GM21360 (cell line): ENCODE data around the gene BZW2.
A peak's percentile ranks its signal among the peaks of the same experiment; 100 is the strongest.
"Not testable (repeated sequence)": the region's sequence is repeated elsewhere in the genome, so short reads cannot be mapped to it uniquely, and the experiment has no call there.

Experiments
- ATAC-seq: cut with Tn5 transposase; IDR thresholded peaks from one replicate; pipeline ENCODE4 v1.9.1; 2021; ENCODE audit warnings: mild to moderate bottlenecking, moderate library complexity; ENCODE audit not compliant: unreplicated experiment

The BZW2 gene

DNA sequence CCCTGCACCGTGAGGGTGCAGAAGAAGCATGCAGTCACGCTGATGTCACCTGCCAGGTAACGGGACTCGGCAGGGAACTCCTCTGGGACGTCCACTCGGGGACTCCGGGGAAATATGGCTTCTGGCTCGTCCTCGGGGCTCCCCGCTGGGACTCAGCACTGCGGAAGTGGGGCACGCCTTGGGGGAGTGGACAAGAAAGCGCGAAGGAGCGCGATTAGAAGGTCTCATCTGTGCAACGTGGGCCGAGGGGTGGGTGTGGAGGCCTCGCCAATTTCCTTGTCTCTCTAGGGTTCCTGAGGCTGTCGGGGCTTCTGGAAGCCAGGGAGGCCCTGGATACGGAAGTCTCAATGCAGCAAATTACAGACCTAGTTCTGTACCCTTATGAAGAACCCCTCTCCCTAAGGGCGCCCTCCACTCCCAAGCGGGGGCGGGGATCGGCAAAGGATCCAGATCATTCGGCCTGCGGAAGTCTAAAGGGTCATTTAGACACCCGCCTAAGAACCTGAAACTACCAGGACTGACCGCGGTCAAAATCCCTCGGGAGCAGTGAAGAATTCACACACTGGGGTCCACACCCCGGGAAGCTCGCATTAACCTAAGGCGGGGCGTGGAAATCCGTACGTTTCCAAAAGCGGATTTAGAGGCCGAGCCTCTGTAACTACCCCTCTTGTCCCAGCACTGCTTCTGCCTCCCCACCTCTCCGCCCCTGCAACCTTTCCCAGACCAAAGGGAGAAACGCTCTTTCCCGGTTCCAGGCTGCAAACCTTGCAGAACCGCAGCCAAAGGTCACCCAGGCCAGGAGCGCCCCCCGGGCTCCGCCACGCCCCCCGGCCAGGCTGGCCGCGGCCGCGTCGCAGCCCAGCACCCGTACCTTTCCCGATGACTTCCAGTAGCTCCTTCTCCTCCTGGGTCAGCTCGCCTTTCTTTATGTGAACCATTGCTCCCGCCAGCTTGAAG is 1.1 kb upstream of the BZW2 start:
- ATAC-seq = peak; percentile 12

DNA sequence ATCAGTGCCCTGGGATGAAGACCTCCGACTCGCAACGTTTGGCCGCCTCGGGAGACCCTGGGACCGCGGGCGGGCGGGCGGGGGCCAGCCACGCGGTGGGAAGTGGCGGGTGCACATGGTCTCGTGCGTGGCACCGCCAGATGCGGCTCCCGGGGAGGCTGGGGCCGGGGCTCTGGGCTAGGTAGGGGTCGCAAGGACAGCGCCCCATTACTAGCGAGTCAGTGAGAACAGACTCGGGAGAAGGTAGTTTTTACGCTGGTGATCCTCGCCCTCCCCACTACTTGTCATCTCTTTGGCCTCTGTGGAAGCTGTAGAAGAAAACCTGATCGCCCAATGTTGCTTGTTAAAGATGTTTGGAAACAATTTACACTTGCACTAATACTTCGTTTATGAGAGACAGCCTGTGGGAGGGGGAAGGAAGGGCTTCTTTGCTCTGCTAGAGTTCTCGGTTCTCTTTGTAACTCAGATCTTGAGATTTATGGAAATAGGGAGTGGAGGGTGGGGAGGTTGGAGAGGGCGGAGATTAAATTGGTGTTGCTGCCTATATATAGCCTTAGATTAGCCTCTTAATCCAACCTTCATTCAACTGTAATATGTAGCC is 591 bp downstream of the BZW2 start:
- ATAC-seq = peak; percentile 7

DNA sequence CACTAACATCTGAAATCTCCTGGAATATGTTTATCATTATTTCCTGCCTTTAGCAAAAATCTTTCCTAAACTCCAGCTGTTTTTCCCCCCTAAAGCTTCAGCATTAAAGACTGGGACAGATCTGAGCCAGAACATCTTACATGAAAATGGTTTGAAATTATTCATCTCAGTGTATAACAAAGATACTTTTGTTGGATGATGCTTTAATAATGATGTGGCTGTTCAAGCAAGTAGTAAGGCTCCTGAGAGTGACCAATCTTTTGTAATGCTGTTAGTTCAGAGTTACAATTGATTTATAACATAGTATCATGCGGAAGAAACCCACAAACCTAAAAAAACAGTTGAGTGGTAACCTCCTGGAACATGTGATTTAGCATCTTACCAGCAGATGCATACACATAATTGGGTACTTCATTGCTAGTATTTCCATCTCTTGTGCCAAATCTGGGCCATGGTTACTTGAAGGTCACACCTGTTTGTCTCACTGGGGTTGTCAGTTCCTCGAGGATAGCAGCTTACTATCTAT is 1.5 kb downstream of the BZW2 start:
- no peak for ATAC-seq

DNA sequence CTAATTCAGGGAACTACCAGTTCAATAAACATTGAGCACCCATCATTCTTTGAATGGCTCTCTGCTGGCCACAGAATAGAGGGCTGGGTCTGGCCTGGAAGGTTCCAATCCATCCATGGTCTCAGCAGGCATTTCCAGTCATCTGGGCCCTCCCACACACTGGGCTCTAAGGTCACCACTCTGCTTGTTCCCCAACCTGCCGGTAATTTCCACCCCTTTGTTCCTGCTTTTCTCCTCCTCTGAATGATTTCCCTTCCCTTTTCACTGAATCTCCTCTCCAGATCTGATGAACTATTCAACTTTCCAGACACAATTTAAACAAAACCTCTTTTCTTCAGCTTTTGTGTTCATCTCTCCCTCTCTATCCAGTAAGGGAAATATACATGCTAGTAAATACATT is 2.6 kb downstream of the BZW2 start:
- ATAC-seq = no peak

DNA sequence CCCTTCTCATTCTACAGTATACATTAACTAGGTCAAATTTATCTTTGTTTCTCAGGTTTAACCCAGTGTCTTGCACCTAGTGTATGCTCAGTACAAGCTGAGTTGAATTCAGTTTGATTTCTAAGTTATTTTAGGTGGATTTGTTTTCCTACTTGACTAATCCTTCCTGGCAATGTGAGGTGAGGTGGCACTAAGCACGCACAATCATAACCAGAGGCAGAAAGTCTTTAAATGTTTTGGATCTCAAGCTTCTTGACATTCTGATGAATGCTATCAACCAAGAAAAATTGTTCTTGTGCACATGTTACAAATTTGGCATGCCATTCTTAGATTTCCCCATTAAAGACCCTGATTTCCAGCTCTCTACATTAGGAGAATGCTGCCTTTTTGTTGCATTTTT is 3.2 kb downstream of the BZW2 start:
- no peak for ATAC-seq

DNA sequence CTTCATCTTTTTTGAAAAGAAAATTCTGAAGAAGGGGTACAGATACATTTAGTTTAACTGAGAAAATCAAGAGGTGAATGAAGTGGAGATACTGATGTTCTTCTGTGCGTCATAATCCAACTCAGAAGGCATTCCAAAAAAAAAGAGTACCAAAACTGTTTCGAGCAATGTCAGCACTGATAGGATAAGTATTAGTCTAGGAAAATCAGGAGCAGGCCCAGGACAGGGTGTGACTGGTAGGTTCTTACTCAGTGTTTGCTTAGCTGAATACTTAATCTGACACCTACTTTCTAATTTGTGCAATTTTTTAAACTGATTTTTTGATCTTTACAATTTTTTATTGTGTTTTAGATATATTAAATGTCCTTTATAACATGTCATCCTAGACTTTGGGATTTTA is 4.3 kb downstream of the BZW2 start:
- no peak for ATAC-seq

DNA sequence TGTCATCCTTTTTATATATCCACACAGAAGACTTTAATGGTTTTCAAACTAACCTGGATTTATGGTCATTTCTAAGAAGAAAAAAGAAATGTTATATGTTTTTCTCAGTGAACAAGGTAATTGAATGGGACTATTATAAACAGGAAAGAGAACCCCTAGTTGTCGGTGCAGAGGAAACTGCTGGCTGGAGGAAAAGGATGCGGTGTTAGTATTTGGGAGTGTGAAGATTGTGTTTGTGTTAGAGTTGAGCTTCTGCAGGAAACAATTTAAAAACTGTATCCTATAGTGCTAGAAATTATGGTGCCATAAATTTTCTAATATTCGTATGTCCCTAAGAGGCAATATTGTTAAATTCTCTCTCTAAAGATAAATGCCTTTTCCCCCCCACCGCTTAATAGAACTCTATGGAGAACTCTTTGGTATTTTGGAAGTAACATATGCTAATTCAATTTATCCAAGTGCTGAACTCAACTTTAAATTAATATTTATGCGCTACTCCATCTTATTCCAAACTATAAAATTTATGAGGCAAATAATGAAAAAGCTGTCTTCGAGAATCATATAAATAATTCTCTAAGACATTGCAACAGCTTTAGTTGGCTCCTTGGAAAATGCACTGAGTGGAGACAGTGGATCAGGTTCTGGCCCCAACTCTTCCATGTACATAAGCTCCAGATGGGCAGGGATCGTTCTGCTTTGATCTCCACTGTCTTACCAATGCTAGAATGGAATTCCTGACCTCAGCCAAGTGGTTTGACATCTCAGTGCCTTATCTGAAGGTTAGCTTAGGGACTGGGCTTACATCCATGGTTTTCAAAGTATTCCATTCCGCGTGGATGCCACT is 5.6 kb downstream of the BZW2 start:
- no peak for ATAC-seq

DNA sequence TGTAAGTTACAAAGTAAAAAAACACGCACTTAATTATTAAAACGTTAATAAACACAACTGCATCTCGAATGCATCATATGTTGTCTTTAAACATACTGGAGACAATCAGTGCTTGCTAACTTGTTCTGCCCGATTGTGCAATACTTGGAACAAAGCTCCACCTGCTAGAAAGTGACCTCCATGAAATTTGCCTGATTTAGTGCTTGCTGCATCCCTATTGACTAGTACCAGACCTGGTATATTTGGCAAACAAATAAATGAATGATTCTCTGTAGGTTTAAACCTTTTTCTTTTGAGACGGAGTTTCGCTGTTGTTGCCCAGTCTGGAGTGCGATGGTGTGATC is 6.2 kb downstream of the BZW2 start:
- ATAC-seq = no peak

DNA sequence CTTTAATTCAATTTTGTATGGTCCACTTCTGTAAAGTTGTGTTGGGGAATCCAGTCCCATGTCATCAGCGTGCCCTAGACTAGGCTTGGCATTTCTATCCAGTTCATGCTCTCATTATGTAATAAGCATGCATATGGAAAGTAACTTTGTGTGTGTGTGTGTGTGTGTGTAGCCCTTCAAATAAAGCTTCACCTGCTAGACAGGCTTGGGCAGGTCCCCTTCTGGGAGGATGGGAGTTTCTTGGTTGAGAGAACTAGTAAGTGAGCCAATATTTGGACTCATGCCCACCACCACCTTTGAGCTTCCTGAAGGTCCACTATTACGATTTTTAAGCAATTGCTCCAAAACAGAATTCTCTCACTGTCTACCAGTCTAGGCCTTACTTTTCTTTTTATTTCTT is 6.9 kb downstream of the BZW2 start:
- no peak for ATAC-seq

DNA sequence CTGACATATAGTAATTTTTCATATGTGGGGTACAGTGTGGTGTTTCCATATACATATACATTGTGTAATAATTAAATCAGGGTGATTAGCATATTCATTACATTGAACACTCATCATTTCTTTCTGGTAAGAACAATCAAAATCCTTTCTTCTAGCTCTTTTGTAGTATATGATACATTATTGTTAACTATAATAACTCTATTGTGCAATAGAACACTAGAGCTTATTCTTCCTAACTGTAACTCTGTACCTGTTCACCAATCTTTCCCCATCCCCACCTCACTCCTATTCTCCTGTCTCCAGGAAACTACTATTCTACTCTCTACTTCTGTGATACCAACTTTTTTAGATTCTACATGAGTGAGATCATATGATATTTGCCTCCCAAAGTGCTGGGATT is 9.4 kb downstream of the BZW2 start:
- ATAC-seq = no peak

DNA sequence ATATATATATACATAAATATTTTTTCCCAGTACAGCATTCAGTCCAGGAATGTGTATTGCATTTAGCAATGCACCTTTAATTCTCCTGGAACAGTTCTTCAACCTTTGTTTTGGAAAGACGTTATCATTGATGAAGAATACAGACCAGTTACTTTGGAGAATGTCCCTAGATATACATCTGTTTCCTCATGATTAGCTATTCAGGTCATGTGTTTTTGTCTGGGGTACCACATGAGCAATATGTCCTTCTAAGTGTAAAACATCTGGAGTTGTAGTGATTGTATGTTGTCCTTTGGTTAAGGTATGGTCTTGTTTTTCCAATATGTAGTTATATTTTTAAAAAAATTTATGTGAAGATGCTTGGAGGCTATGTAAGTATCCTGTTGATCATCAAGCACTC is 10.2 kb downstream of the BZW2 start:
- no peak for ATAC-seq

DNA sequence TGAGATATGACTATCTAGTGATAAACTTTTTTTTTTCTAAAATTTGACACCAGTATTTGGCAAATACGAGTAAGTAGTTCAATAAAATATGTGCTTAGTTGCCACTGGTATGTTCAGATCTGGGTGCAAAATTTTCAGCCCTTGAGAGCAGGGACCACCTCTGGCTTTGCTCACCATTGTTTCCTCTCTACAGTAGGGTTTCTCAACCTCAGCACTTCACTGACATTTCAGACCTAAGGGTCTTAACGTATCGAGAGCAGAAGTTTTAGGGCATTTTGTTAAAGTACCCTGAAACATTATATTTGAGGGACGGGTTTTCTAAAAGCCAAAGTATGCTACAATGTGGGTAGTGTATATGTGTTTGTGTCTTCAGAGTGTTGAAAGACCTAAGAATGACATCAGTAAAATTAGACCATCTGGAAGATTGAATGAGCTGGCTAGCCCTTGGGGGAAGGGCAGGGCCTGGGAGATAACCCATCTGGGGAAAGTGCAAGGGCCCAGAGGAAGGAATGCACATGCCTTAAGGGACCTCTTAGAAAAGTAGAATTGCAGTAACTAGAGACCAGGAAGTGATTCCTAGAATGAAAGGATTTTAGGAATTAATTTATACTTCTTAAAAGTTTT is 11.8 kb downstream of the BZW2 start:
- no peak for ATAC-seq

DNA sequence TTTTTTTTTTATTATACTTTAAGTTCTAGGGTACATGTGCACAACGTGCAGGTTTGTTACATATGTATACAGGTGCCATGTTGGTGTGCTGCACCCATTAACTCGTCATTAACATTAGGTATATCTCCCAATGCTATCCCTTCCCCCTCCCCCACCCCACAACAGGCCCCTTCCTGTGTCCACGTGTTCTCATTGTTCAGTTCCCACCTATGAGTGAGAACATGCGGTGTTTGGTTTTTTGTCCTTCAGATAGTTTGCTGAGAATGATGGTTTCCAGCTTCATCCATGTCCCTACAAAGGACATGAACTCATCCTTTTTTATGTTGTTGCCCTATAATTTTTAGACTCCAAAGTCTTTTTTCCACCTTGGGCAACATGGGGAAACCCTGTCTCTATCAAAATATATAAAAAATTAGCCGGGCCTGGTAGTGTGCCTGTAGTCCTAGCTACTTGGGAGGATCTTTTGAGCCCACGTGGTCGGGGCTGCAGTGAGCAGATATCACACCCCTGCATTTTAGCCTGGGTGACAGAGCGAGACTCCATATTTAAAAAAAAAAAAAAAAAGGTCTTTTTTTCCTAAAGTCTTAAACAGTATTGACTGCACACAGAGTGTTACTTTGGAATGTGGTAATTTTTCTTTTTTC is 14.0 kb downstream of the BZW2 start:
- not testable (repeated sequence) for ATAC-seq

DNA sequence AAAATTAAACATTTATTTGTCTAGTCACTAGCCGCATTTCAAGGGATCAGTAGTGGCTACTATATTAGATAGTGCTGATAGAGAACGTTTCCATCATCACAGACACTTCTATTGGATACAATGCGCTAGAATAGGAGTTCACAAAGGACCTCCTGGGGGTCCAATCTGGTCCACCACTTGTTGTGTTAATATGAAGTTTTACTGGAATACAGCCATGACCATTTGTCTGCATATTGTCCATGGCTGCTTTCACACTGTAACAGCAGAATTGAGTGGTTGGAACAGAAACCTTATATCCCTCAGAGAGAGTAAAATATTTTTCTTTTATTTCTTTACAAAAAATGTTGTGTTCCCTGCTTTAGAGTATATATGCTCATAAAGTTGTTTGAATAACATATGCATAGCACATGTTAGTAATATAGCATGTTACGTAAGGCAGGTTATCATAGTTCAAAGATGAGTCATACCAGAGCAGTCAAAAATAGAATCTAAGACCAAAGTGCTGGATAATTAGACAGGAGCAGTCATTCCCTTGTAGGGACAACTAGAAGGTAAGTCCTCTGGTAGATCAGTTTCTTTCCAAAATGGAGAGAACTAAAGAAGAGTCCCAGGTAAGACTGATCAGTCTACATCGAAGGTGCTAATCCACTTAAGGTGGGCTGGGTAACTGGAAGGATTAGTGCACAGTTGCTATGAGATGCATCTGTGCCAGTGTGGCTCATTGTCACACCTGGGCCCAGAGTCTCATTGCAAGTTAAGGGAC is 14.9 kb downstream of the BZW2 start:
- no peak for ATAC-seq

DNA sequence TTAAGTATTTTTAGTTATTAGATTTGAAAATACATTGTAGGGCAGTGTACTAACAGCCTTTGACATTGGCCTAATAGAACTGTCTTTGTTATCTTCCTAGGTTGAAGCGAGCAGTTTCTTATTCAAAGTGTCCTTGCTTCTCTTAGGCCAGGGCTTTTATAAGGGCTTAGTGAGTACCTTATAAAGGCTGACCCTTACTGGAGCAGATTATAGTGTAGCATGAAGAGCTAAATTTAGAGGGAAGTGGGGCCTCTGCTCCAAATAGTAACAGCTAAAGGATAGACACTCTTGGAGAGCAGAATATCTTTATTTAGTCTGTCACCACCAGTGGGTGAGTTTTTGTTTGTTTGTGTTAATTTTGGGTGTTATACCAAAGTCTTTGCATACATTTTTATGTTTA is 15.9 kb downstream of the BZW2 start:
- no peak for ATAC-seq

DNA sequence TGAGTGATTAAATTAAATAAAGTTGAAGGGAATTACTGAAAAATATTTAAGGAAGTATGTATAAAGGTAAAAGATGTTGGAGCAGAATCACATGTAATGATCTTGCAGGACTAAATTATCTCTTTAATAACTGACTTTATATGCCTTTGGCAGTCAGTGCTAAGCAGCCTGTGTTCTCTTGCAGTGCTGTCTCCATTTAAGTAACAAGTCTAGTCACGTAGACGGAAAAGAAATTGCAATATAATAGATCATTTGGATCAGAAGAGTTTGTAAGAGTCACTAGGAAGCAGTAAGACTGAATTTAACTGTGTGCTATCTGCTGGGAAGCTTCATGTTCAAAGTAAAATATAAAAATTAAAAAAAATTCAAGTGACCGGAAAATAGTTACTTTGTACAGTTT is 21.4 kb downstream of the BZW2 start:
- ATAC-seq = no peak

DNA sequence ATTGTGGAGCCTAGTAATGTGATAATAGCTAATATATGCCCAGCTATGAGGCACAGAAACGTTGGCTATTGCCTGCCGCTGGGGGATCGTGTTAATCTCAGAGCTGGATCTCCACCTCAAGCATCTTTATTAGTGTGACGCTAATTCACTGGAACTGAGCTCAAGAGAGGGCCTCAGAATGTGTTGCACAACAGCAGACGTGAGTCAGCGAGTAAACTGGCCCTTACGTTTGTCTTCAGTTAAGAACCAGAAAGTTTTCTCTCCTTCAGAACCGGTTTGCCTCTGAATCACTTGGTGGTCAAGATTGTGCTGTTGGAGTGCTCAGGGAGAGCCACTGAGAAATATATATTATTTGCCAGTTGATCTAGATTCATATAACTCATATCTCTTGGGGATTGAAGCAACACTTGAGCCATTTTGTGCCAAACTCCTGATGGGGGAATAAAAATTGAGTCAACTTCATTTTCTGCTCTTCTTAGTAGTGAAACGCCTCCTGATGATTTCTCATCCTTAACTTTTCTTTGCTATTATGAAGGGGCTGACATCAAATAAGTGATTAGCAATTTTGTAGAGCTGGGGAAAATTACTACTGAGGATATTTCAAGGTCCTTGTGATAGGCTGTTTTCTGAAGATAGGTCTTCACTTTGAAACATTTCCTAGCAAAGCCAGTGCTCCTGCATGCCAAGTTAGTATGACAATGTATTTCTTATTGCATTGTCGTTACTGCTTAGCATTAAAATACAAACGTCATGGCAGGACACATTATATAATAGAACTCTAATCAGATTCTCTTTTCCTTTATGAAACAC is 22.3 kb downstream of the BZW2 start:
- ATAC-seq = no peak

DNA sequence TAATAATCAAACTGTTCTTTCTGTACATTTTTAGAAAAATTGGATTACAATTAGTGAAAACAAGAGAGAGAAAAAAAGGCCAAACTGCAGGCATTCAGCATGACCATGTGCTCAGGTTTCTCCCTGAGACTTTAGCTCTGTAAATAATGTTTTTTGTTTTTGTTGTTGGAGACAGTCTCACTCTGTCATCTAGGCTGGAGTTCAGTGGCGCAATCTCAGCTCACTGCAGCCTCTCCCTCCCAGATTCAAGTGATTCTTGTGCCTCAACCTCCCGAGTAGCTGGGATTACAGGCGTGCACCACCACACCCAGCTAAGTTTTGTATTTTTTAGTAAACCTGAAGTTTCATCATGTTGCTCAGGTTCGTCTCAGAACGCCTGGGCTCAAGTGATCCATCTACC is 23.0 kb downstream of the BZW2 start:
- ATAC-seq = no peak

DNA sequence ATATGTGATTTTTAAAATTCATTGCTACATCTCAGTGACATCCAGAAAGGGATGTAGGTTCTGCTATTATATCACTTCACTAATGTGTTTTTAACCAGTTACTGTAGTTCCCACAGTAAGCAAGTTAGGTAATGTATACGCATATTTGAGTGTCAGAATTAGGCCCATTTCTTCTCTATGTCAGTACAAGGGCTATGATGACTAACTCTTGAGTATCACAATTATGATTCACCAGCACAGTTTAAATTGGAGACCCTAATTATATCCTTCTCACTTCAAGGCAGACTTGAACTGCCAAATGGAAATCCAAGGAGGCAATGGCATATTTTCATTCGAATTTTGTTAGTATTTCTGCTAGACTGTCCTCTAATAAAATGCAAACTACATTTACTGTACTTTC is 23.6 kb downstream of the BZW2 start:
- no peak for ATAC-seq
